IMR-90 (cell line): ENCODE measurements around the gene PRKAR1B.

ENCODE experiments used
- CHD1 ChIP-seq: IDR thresholded peaks from 2 replicates; pipeline ENCODE4 v1.6.1; 2012; ENCODE audit warnings: low read depth, low read length, improper control_type of control experiment
- CTCF ChIP-seq: conservative IDR thresholded peaks from 2 replicates; pipeline ENCODE4 v1.5.1; 2012; ENCODE audit warnings: mild to moderate bottlenecking, low read depth, low read length, improper control_type of control experiment
- POLR2A ChIP-seq: IDR thresholded peaks from 2 replicates; pipeline ENCODE4 v1.6.1; 2012; ENCODE audit warnings: mild to moderate bottlenecking, low read depth, low read length
- RCOR1 ChIP-seq: IDR thresholded peaks from 2 replicates; pipeline ENCODE4 v1.6.1; 2012; ENCODE audit warnings: mild to moderate bottlenecking, low read length, improper control_type of control experiment; ENCODE audit not compliant: insufficient replicate concordance

- TF ChIP-seq POLR2A (no peak), CTCF (no peak), RCOR1 (no peak), CHD1 (no peak)
Observed at GRCh38 chr7:528451-528850, 198.6 kb downstream of the PRKAR1B start.
